ENCODE results near the gene CABLES1. TPM values are rescaled to one million over a fixed set of nuclear protein-coding genes. Genes with fewer than 3 reads are reported as not detected.

The CABLES1 gene
- total and polyA plus RNA-seq, 2 experiments from 2014 or later: 3.8 to 4.1 TPM

- no peak for DNase-seq (ENCODE audit: low read depth in 1 of 2, low spot score in 1 of 2)
- peaks cover 46% of the 10 kb centered on the region for H3K4me1 ChIP-seq (ENCODE audit: low read depth)
- TF ChIP-seq CTCF (IDR thresholded peaks at IDR 0.05; ENCODE audit: low read depth, low read length): no peak
- no peak overlapping the region for H3K27ac ChIP-seq
- no peak overlapping the region for H3K4me3 ChIP-seq
- no peaks in the 10 kb centered on the region for H3K36me3 ChIP-seq
- H3K9me3 ChIP-seq (ENCODE audit: low read depth): no peaks in the 10 kb centered on the region
- H3K27me3 ChIP-seq: no peaks in the 10 kb centered on the region
Observed at GRCh38 chr18:23142251-23142929, 7.1 kb downstream of the CABLES1 start.

GRCh38 chr18:23143016-23143814 is 7.9 kb downstream of the CABLES1 start:
- peak in 1 of 2 donors; percentile 45 for DNase-seq (ENCODE audit: low read depth in 1 of 2, low spot score in 1 of 2)
- Histone ChIP-seq H3K4me3 (no peak overlapping the region), H3K36me3 (no peaks in the 10 kb centered on the region), H3K4me1 (ENCODE audit: low read depth) (peaks cover 38% of the 10 kb centered on the region), H3K9me3 (ENCODE audit: low read depth) (no peaks in the 10 kb centered on the region), H3K27me3 (no peaks in the 10 kb centered on the region), H3K27ac (peak overlapping the region; percentile 55)
- no peak for TF ChIP-seq CTCF (IDR thresholded peaks at IDR 0.05; ENCODE audit: low read depth, low read length)

GRCh38 chr18:23143815-23144261 is 8.6 kb downstream of the CABLES1 start:
- peak; percentile 47 to 48 for DNase-seq (ENCODE audit: low read depth in 1 of 2, low spot score in 1 of 2)
- no peak for TF ChIP-seq CTCF (IDR thresholded peaks at IDR 0.05; ENCODE audit: low read depth, low read length)
- Histone ChIP-seq H3K9me3 (ENCODE audit: low read depth) (no peaks in the 10 kb centered on the region), H3K4me3 (no peak overlapping the region), H3K27ac (peak overlapping the region; percentile 55), H3K27me3 (no peaks in the 10 kb centered on the region), H3K36me3 (no peaks in the 10 kb centered on the region), H3K4me1 (ENCODE audit: low read depth) (peaks cover 37% of the 10 kb centered on the region)

- H3K4me3 ChIP-seq: no peak overlapping the region
- no peak for TF ChIP-seq CTCF (IDR thresholded peaks at IDR 0.05; ENCODE audit: low read depth, low read length)
- H3K27ac ChIP-seq: no peak overlapping the region
- no peaks in the 10 kb centered on the region for H3K9me3 ChIP-seq (ENCODE audit: low read depth)
- no peak for DNase-seq (ENCODE audit: low read depth in 1 of 2, low spot score in 1 of 2)
- no peaks in the 10 kb centered on the region for H3K36me3 ChIP-seq
- H3K4me1 ChIP-seq (ENCODE audit: low read depth): peaks cover 34% of the 10 kb centered on the region
- no peaks in the 10 kb centered on the region for H3K27me3 ChIP-seq
Observed at GRCh38 chr18:23144640-23145039, 9.4 kb downstream of the CABLES1 start.

- H3K4me3 ChIP-seq: no peak overlapping the region
- H3K36me3 ChIP-seq: no peaks in the 10 kb centered on the region
- no peaks in the 10 kb centered on the region for H3K9me3 ChIP-seq (ENCODE audit: low read depth)
- no peaks in the 10 kb centered on the region for H3K27me3 ChIP-seq
- no peak overlapping the region for H3K27ac ChIP-seq
- DNase-seq (ENCODE audit: low read depth in 1 of 2, low spot score in 1 of 2): no peak
- TF ChIP-seq CTCF (IDR thresholded peaks at IDR 0.05; ENCODE audit: low read depth, low read length): no peak
- H3K4me1 ChIP-seq (ENCODE audit: low read depth): peaks cover 34% of the 10 kb centered on the region
Observed at GRCh38 chr18:23145621-23146020, 10.3 kb downstream of the CABLES1 start.
